GM19372 (cell line): ENCODE results near the gene SIPA1L3.

Experiments used
- ATAC-seq: cut with Tn5 transposase; IDR thresholded peaks from one replicate; pipeline ENCODE4 v1.9.1; 2021; ENCODE audit warnings: mild to moderate bottlenecking, low read depth, moderate library complexity; ENCODE audit not compliant: unreplicated experiment

The SIPA1L3 gene

GRCh38 chr19:37991176-37991835 is 84.3 kb downstream of the SIPA1L3 start:
- no peak for ATAC-seq

- ATAC-seq: no peak
These were observed 84.8 kb downstream of the SIPA1L3 start for GRCh38 chr19:37991841-37992248.

GRCh38 chr19:37992761-37993160 is 85.8 kb downstream of the SIPA1L3 start:
- ATAC-seq: no peak

- no peak for ATAC-seq
These were observed 87.8 kb downstream of the SIPA1L3 start for GRCh38 chr19:37994823-37995130.

GRCh38 chr19:37995346-37995745 is 88.3 kb downstream of the SIPA1L3 start:
- ATAC-seq: no peak

GRCh38 chr19:37997911-37998344 is 90.9 kb downstream of the SIPA1L3 start:
- ATAC-seq: no peak

GRCh38 chr19:37998801-37999308 is 91.8 kb downstream of the SIPA1L3 start:
- ATAC-seq: no peak

GRCh38 chr19:37999309-38000213 is 92.6 kb downstream of the SIPA1L3 start:
- no peak for ATAC-seq

- no peak for ATAC-seq
These were observed 94.3 kb downstream of the SIPA1L3 start for GRCh38 chr19:38001158-38001781.

- no peak for ATAC-seq
These were observed 96.6 kb downstream of the SIPA1L3 start for GRCh38 chr19:38003438-38004185.

- peak; percentile 15 for ATAC-seq
These were observed 97.1 kb downstream of the SIPA1L3 start for GRCh38 chr19:38004186-38004520.

- ATAC-seq: peak; percentile 64
These were observed 97.7 kb downstream of the SIPA1L3 start for GRCh38 chr19:38004521-38005223.

GRCh38 chr19:38005224-38005614 is 98.2 kb downstream of the SIPA1L3 start:
- ATAC-seq: no peak

- ATAC-seq: no peak
These were observed 99.5 kb downstream of the SIPA1L3 start for GRCh38 chr19:38006361-38007045.

GRCh38 chr19:38009650-38010242 is 102.7 kb downstream of the SIPA1L3 start:
- ATAC-seq: no peak

- no peak for ATAC-seq
These were observed 104.4 kb downstream of the SIPA1L3 start for GRCh38 chr19:38011426-38011825.

- ATAC-seq: no peak
These were observed 105.3 kb downstream of the SIPA1L3 start for GRCh38 chr19:38012290-38012689.

GRCh38 chr19:38012944-38013343 is 105.9 kb downstream of the SIPA1L3 start:
- ATAC-seq: no peak

- no peak for ATAC-seq
These were observed 107.0 kb downstream of the SIPA1L3 start for GRCh38 chr19:38013913-38014580.
